Neural cell (in vitro differentiated cells): Measurements from ENCODE around the gene TRIOBP. TPM values are rescaled to one million over a fixed set of nuclear protein-coding genes. Genes with fewer than 3 reads are reported as not detected.

Experiments
- H2AFZ ChIP-seq: fragments of 200-600, 300-800 bp; sonication (generic), shearing (Covaris generic); 2 replicates; pipeline ENCODE4 v1.6.0; 2014; ENCODE audit warnings: low read depth, mild to moderate bottlenecking, antibody characterized with exemption, low read length, moderate library complexity
- H3F3A ChIP-seq: fragments of 200-600 bp; shearing (Covaris generic); 2 replicates; pipeline ENCODE4 v1.6.1; 2016; ENCODE audit warnings: mild to moderate bottlenecking, moderate library complexity, mixed read lengths, antibody characterized with exemption, low read length; ENCODE audit not compliant: insufficient read depth, poor library complexity, severe bottlenecking
- H3K27ac ChIP-seq: fragments of 200-600, 300-800 bp; sonication (generic), shearing (Covaris generic); 2 replicates; pipeline ENCODE4 v1.5.1; 2014; ENCODE audit warnings: mild to moderate bottlenecking, low read length, moderate library complexity
- H3K27me3 ChIP-seq: fragments of 300-800, 200-600 bp; sonication (generic), shearing (Covaris generic); 2 replicates; pipeline ENCODE4 v1.6.0; 2014; ENCODE audit warnings: mild to moderate bottlenecking, low read depth, low read length, moderate library complexity; ENCODE audit not compliant: insufficient read depth
- H3K36me3 ChIP-seq: fragments of 300-800, 200-600 bp; sonication (generic), shearing (Covaris generic); 2 replicates; pipeline ENCODE4 v1.5.1; 2014; ENCODE audit warnings: mild to moderate bottlenecking, antibody characterized with exemption, low read length, moderate library complexity; ENCODE audit not compliant: insufficient read depth
- H3K4me2 ChIP-seq: fragments of 300-800, 200-600 bp; sonication (generic), shearing (Covaris generic); 2 replicates; pipeline ENCODE4 v1.6.0; 2014; ENCODE audit warnings: mild to moderate bottlenecking, low read length
- H3K4me3 ChIP-seq: fragments of 300-800, 200-600 bp; sonication (generic), shearing (Covaris generic); 2 replicates; pipeline ENCODE4 v1.5.1; 2014; ENCODE audit warnings: mild to moderate bottlenecking, low read length, moderate library complexity
- H3K79me2 ChIP-seq: fragments of 200-600 bp; shearing (Covaris generic); replicated peaks from 2 replicates; pipeline ENCODE4 v1.6.0; 2014; ENCODE audit warnings: mild to moderate bottlenecking, low read length, moderate library complexity; ENCODE audit not compliant: insufficient read depth
- H3K9ac ChIP-seq: fragments of 300-800, 200-600 bp; sonication (generic), shearing (Covaris generic); 2 replicates; pipeline ENCODE4 v1.6.1; 2016; ENCODE audit warnings: mild to moderate bottlenecking, low read length, mixed read lengths
- H3K9me2 ChIP-seq: fragments of 200-600 bp; shearing (Covaris generic); 2 replicates; pipeline ENCODE4 v1.6.1; 2016; ENCODE audit warnings: mild to moderate bottlenecking, low read length, mixed read lengths; ENCODE audit not compliant: insufficient read depth
- H3K9me3 ChIP-seq: fragments of 200-600, 300-800 bp; sonication (generic), shearing (Covaris generic); 2 replicates; pipeline ENCODE4 v1.6.1; 2016; ENCODE audit warnings: mild to moderate bottlenecking, mixed run types, low read length, moderate library complexity, mixed read lengths
- H4K20me1 ChIP-seq: fragments of 200-600 bp; shearing (Covaris generic); 2 replicates; pipeline ENCODE4 v1.6.1; 2016; ENCODE audit warnings: mild to moderate bottlenecking, mixed run types; ENCODE audit not compliant: insufficient read depth
- EP300 ChIP-seq: fragments of 450-650 bp; conservative IDR thresholded peaks from 2 replicates; pipeline ENCODE4 v1.6.1; 2014; ENCODE audit warnings: antibody characterized with exemption, mild to moderate bottlenecking, moderate library complexity; ENCODE audit not compliant: poor library complexity, severe bottlenecking
- EZH2 ChIP-seq: fragments of 200-600, 300-800 bp; shearing (Covaris generic), sonication (generic); IDR thresholded peaks from 2 replicates; pipeline ENCODE4 v1.6.1; 2014; ENCODE audit warnings: antibody characterized with exemption, low read length, borderline replicate concordance, mild to moderate bottlenecking; ENCODE audit not compliant: insufficient read depth, poor library complexity, severe bottlenecking
- POLR2AphosphoS5 ChIP-seq: IDR thresholded peaks from 2 replicates; pipeline ENCODE4 v1.6.1; 2012
- RAD21 ChIP-seq: fragments of 450-650 bp; conservative IDR thresholded peaks from 2 replicates; pipeline ENCODE4 v1.6.1; 2014; ENCODE audit warnings: antibody characterized with exemption, mild to moderate bottlenecking, moderate library complexity
- SMC3 ChIP-seq: fragments of 450-650 bp; conservative IDR thresholded peaks from 2 replicates; pipeline ENCODE4 v1.6.1; 2014; ENCODE audit warnings: antibody characterized with exemption, mild to moderate bottlenecking, moderate library complexity; ENCODE audit not compliant: poor library complexity
- polyA plus RNA-seq: library from polyadenylated mRNA; depleted of rRNA; stranded (reverse); fragments of >200 nt; gene quantifications from 2 replicates; pipeline ENCODE4 v1.2.3, GENCODE V29; 2014
- TF ChIP-seq, protein P1 (sequence below): IDR thresholded peaks from 2 replicates; pipeline ENCODE4 v1.6.1; 2012; ENCODE audit warnings: borderline replicate concordance
- TF ChIP-seq, protein P2 (sequence below): fragments of 450-650 bp; IDR thresholded peaks from 2 replicates; pipeline ENCODE4 v1.5.1; 2014; ENCODE audit warnings: antibody characterized with exemption, mild to moderate bottlenecking, moderate library complexity; ENCODE audit not compliant: poor library complexity, severe bottlenecking

TRIOBP gene
- polyA plus RNA-seq, 1 donor from 2014 or later: 16.2 TPM

DNA sequence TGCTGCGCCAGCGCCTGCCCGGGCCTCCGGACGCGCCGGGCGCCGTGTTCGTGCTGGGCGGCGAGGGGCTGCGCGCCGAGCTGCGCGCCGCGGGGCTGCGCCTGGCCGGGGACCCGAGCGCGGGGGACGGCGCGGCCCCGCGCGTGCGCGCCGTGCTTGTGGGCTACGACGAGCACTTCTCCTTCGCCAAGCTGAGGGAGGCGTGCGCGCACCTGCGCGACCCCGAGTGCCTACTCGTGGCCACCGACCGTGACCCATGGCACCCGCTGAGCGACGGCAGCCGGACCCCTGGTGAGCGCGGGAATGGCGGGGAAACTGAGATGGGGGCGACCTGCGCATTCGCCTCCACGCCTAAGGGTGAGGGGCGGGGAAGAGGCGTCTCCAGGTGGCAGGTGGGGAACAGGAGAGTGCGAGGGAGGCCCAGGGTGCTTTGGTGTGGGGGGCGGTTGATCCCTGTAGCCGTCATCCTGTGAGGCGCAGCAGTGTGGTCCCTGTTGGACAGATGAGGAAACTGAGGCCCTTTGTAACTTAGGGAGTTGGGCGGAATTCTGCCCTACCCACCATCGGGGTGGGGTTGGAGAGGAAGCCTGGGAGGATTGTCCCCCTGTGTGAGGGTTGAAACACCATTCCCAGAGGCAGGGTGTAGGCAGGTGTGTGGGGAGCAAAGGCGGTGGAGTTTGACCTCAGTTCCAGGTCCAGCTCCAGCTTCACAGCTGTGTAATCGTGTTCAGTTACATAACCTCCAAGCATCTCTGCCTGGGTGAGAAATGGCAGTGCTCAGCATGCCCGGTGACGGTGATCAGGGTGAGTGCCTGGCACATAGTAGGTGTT, 37.6 kb upstream of the TRIOBP start:
- Histone ChIP-seq H3K9me3 (no peaks in the 10 kb centered on the region), H3K27ac (peak overlapping the region; percentile 28), H3K9ac (peak overlapping the region; percentile 75), H3K4me2 (peak overlapping the region; percentile 85), H3K27me3 (no peaks in the 10 kb centered on the region), H2AFZ (no peak overlapping the region), H3K4me3 (peak overlapping the region; percentile 93), H3K36me3 (no peaks in the 10 kb centered on the region), H3K79me2 (peaks cover 20% of the 10 kb centered on the region), H4K20me1 (no peaks in the 10 kb centered on the region), H3F3A (peaks cover 3% of the 10 kb centered on the region), H3K9me2 (no peaks in the 10 kb centered on the region)
- TF ChIP-seq RAD21 (no peak), POLR2AphosphoS5 (peak; percentile 32), EP300 (no peak)

DNA sequence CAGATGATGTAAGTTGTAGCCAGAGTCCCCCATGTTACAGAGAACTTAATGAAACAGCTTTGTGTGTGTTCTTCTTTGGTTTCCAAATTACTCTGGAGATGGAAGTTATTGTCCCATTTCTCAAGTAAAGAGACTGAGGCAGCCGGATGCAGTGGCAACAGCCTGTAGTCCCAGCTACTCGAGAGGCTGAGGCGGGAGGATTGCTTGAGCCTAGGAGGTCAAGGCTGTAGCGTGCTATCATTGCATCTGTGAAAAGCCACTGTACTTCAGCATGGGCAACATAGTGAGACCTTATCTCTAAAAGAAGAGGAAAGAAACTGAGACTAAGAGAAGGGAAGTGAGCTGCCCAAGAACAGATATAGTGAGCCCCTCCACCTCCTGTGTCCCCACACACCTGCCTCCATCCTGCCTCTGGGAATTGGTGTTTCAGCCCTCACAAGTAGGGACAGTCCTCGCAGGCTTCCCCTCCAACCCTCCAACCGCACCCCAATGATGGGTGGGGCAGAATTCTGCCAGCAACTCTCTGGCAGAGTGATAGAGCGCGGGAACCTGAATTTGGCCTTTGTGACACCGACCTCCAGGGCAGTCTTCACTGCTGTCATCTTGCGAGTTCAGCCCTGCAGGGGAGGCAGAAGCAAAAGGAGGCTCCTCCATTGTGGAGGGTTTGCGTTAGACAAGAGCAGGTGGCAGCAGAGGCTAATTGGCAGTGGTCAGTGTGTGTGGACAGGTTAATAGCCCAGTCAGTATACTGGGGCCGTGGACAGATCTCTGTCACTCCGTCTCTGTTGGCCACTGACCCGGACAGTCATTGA, 36.7 kb upstream of the TRIOBP start:
- Histone ChIP-seq H3K4me2 (peak overlapping the region; percentile 85), H4K20me1 (no peaks in the 10 kb centered on the region), H3K9me3 (no peaks in the 10 kb centered on the region), H3K9ac (peak overlapping the region; percentile 75), H2AFZ (no peak overlapping the region), H3K9me2 (no peaks in the 10 kb centered on the region), H3K27ac (peak overlapping the region; percentile 94), H3K27me3 (no peaks in the 10 kb centered on the region), H3K4me3 (peak overlapping the region; percentile 93), H3K79me2 (peaks cover 23% of the 10 kb centered on the region), H3K36me3 (no peaks in the 10 kb centered on the region), H3F3A (peaks cover 3% of the 10 kb centered on the region)
- no peak for TF ChIP-seq POLR2AphosphoS5
- TF ChIP-seq, protein P1, sequence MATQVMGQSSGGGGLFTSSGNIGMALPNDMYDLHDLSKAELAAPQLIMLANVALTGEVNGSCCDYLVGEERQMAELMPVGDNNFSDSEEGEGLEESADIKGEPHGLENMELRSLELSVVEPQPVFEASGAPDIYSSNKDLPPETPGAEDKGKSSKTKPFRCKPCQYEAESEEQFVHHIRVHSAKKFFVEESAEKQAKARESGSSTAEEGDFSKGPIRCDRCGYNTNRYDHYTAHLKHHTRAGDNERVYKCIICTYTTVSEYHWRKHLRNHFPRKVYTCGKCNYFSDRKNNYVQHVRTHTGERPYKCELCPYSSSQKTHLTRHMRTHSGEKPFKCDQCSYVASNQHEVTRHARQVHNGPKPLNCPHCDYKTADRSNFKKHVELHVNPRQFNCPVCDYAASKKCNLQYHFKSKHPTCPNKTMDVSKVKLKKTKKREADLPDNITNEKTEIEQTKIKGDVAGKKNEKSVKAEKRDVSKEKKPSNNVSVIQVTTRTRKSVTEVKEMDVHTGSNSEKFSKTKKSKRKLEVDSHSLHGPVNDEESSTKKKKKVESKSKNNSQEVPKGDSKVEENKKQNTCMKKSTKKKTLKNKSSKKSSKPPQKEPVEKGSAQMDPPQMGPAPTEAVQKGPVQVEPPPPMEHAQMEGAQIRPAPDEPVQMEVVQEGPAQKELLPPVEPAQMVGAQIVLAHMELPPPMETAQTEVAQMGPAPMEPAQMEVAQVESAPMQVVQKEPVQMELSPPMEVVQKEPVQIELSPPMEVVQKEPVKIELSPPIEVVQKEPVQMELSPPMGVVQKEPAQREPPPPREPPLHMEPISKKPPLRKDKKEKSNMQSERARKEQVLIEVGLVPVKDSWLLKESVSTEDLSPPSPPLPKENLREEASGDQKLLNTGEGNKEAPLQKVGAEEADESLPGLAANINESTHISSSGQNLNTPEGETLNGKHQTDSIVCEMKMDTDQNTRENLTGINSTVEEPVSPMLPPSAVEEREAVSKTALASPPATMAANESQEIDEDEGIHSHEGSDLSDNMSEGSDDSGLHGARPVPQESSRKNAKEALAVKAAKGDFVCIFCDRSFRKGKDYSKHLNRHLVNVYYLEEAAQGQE: no peak
- TF ChIP-seq SMC3: no peak

DNA sequence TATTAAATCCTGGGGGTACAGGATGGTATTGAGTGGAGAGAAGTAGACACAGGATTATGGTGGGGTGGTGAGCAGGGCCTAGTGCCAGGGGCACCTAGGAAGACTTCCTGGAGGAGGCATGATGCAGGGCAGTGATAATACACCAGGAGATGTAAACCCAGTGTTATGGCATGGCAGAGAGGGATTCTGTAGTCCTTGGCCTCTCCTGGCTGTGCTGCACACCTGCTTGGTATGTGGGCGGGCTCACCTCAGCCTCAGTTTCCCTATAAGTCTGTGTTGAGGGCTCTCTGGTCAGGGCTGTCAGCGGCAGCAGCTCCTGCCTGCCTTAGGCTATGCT, 36.2 kb upstream of the TRIOBP start:
- Histone ChIP-seq H3K9me2 (no peaks in the 10 kb centered on the region), H3F3A (peaks cover 3% of the 10 kb centered on the region), H3K4me2 (peak overlapping the region; percentile 80), H4K20me1 (no peaks in the 10 kb centered on the region), H3K27me3 (no peaks in the 10 kb centered on the region), H2AFZ (no peak overlapping the region), H3K79me2 (peaks cover 23% of the 10 kb centered on the region), H3K36me3 (no peaks in the 10 kb centered on the region), H3K27ac (peak overlapping the region; percentile 94), H3K4me3 (peak overlapping the region; percentile 93), H3K9me3 (no peaks in the 10 kb centered on the region), H3K9ac (peak overlapping the region; percentile 69)
- TF ChIP-seq, protein P2, sequence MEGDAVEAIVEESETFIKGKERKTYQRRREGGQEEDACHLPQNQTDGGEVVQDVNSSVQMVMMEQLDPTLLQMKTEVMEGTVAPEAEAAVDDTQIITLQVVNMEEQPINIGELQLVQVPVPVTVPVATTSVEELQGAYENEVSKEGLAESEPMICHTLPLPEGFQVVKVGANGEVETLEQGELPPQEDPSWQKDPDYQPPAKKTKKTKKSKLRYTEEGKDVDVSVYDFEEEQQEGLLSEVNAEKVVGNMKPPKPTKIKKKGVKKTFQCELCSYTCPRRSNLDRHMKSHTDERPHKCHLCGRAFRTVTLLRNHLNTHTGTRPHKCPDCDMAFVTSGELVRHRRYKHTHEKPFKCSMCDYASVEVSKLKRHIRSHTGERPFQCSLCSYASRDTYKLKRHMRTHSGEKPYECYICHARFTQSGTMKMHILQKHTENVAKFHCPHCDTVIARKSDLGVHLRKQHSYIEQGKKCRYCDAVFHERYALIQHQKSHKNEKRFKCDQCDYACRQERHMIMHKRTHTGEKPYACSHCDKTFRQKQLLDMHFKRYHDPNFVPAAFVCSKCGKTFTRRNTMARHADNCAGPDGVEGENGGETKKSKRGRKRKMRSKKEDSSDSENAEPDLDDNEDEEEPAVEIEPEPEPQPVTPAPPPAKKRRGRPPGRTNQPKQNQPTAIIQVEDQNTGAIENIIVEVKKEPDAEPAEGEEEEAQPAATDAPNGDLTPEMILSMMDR: no peak
- TF ChIP-seq, protein P1: no peak
- TF ChIP-seq EZH2 (no peak), SMC3 (no peak), EP300 (no peak), POLR2AphosphoS5 (no peak)
